Smooth muscle cell of trachea (primary cell): ENCODE data around the gene TAS2R13. TPM values are rescaled to one million over a fixed set of nuclear protein-coding genes. Genes with fewer than 3 reads are reported as not detected.

Source experiments
- total RNA-seq: library from RNA; depleted of rRNA; stranded (reverse); fragments of >200 nt; gene quantifications from 2 replicates; pipeline ENCODE4 v1.2.1, GENCODE V29; 2014

Gene TAS2R13, protein sequence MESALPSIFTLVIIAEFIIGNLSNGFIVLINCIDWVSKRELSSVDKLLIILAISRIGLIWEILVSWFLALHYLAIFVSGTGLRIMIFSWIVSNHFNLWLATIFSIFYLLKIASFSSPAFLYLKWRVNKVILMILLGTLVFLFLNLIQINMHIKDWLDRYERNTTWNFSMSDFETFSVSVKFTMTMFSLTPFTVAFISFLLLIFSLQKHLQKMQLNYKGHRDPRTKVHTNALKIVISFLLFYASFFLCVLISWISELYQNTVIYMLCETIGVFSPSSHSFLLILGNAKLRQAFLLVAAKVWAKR
- total RNA-seq, result 1.3 and 4.7 TPM in 2 replicates

DNA sequence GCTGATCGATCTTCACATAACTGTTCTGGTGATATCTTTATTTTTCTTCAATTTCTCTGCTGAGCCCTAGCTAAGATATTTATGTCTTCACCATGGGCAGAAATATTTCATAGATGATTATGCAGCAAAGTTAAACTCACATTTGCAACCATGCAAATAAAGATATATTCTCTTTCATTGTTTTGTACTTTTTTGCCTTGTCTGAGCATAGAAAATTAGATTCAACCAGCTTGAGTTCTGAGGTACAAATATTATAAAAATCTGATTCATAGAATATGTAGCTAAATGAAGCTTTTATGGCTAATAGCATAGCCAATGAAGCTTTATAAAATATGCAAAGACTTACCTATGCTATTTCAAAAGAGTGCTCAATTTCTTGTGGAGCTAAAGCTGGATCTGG, at the start of gene TAS2R13:
Gene TAS2R13 (minus strand): TSS at position 101 of the 400 bp plus-strand sequence. CDS start 264 bp downstream, outside the sequence.

DNA sequence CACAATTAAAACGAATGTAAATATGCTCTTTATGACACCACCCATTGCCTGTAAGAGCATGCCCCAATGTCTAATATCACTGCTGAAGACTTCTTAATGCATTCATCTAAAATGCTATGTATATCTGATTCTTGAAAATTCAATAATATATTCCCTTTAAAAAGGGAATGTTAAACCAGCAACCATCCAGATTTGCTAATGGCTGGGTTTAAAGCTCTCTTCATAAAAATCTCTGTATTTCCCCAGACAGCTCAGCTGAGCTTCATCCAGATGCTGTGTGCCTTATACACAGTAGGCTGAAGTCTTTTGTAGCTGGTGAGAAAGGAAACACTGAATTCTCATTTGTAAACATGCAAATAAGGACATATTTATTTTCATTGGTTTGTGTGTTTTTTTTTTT, 29.8 kb upstream of the TAS2R13 start, which contains the start of gene TAS2R14:
Gene TAS2R14 (minus strand): TSS at position 101 of the 400 bp plus-strand sequence. CDS start 56 bp downstream, at position 45.

DNA sequence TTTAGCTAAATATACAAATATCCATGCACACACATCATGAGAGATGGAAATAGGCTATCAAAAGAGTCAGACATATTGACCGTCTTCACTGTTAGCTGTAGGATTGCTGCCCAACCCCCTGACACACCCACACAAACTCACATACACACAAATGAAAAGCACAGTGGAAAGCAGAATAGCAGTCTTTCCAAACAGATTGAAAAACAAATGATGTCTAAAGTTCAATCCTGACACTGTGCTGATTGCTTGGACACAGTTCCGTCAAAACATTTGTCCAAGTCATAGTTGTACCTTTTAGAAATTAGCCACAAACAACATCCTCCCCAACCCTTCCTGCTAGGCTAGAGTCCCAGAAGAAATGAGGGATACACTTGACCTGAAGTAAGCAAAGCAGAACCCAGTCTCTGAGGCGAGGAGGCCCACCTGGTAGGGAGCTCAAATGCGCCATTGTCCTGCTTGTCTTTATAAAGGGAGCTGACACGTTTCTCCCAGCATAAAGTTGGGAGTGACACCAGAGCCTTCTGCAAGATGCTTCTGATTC, 19.5 kb upstream of the TAS2R13 start, which contains the start of gene PRH2:
Gene PRH2 (plus strand): TSS at position 491 of the 541 bp plus-strand sequence. CDS start 38 bp downstream, at position 529.

DNA sequence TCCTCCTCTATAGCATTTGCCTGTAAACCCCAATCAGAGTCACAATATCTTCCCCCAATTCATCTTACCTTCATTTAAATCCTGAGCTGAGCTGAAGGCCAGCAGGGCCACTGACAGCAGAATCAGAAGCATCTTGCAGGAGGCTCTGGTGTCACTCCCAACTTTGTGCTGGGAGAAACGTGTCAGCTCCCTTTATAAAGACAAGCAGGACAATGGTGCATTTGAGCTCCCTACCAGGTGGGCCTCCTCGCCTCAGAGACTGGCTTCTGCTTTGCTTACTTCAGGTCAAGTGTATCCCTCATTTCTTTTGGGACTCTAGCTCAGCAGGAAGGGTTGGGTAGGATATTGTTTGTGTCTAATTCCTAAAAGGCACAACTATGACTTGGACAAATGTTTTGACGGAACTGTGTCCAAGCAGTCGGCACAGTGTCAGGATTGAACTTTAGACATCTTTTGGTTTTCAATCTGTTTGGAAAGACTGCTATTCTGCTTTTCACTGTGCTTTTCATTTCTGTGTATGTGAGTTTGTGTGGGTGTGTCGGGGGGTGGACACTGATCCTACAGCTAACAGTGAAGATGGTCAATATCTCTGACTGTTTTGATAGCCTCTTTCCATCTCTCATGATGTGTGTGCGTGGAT, 25.2 kb downstream of the TAS2R13 start, which contains the start of gene PRH1:
Gene PRH1 (minus strand): TSS at position 170 of the 640 bp plus-strand sequence. CDS start 38 bp downstream, at position 132.

Other genes starting within 250 kb of the TAS2R13 start
- gene STYK1, start 235.5 kb downstream of the TAS2R13 start, total RNA-seq, result 0.50 TPM in 1 of 2 replicates, not detected in the other
- gene YBX3, start 186.2 kb downstream of the TAS2R13 start, total RNA-seq, result 80.9 and 140 TPM in 2 replicates
- gene TAS2R7, start 106.9 kb downstream of the TAS2R13 start, total RNA-seq, result not detected in 2 replicates
- 0.29 TPM in 1 of 2 replicates, not detected in the other for gene TAS2R8, start 102.3 kb downstream of the TAS2R13 start, total RNA-seq
- gene TAS2R9, start 99.4 kb downstream of the TAS2R13 start, total RNA-seq, result not detected in 2 replicates
- 0.99 and 1.6 TPM in 2 replicates for gene TAS2R10, start 83.2 kb downstream of the TAS2R13 start, total RNA-seq
- 0.73 and 3.0 TPM in 2 replicates for gene PRR4, start 60.1 kb downstream of the TAS2R13 start, total RNA-seq
- gene PRH1, start 25.3 kb downstream of the TAS2R13 start, total RNA-seq, result 10.8 and 25.5 TPM in 2 replicates
- gene PRH2, start 19.7 kb upstream of the TAS2R13 start, total RNA-seq, result not detected in 2 replicates
- gene TAS2R14, start 29.7 kb upstream of the TAS2R13 start, total RNA-seq, result 2.3 and 4.1 TPM in 2 replicates
- gene TAS2R50, start 77.3 kb upstream of the TAS2R13 start, total RNA-seq, result 2.3 and 6.8 TPM in 2 replicates
- gene TAS2R20, start 88.7 kb upstream of the TAS2R13 start, total RNA-seq, result 2.8 and 5.1 TPM in 2 replicates
- gene TAS2R19, start 113.1 kb upstream of the TAS2R13 start, total RNA-seq, result 4.5 and 9.6 TPM in 2 replicates
- 5.1 and 9.2 TPM in 2 replicates for gene TAS2R31, start 121.8 kb upstream of the TAS2R13 start, total RNA-seq
- 2.0 and 6.3 TPM in 2 replicates for gene TAS2R46, start 152.7 kb upstream of the TAS2R13 start, total RNA-seq
- 0.33 and 2.3 TPM in 2 replicates for gene TAS2R43, start 182.8 kb upstream of the TAS2R13 start, total RNA-seq
- 3.6 and 9.0 TPM in 2 replicates for gene TAS2R30, start 225.1 kb upstream of the TAS2R13 start, total RNA-seq